Stimulated activated CD4-positive, alpha-beta T cell treated with anti-CD3 and anti-CD28 coated beads, Interleukin-1b, Interleukin-23, amount 100 ng/mL, for 48 hours (primary cell): Measurements from ENCODE around the gene PCARE.

Experiments
- DNase-seq: peaks from one replicate; pipeline ENCODE4 v3.0.0-alpha.2; 2020

The PCARE gene

DNA sequence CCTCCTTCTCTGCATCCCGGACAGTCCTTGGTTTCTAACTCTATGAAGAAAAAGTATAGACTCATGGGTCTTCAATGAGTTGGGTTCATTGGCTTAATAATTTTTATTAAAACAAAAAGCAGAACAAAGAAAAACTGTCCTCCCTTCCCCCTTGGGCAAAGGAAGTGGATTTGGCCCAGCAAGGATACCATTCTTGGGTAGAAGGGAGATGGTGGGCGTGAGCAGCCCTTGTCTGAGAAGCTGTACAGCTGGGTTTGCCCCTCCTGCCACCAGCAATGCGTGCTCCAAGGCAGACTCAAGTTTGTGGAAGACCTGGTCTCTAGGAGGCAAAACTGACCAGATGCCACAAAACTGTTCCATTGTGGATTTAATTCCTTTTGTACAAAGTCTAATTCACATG, 12.7 kb downstream of the PCARE start:
- DNase-seq: no peak

DNA sequence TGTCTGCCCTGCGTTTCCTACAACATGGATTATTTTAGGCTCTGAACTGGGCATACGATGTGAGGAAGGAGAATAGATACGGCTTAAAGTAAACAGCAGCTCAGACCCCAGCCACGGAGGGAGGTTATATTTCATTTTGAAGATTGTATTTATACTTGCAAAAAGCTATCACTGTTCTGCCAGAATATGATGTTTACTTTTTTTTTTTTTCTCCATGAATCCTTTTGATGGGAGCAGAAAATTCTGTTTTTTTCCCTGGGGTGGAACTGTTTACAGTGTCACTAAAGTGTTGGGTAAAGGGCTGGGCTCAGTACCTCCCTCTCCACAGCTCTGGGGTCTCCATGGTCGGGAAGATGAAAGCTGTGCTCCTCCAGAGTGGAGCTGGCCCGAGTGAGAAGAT, 13.1 kb downstream of the PCARE start:
- no peak for DNase-seq

DNA sequence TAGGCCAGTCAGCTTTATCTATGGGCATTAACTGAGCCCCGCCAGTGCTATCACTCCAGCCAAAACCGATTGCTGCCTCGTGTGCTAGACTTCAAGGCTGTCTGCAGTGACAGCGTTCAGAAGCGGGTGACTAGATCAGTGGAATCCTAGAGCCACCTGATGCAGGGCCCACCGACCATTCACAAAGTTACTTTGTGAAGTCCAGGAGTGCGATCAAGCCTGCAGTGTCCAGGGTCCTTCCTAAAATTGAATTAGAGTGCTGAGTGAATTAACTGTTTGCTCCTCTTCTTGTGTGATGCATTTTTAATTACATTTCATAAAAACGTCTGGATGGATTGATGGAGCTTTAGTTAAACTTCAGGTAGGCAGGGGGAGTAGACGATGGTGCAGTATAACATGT, 13.9 kb downstream of the PCARE start:
- no peak for DNase-seq

DNA sequence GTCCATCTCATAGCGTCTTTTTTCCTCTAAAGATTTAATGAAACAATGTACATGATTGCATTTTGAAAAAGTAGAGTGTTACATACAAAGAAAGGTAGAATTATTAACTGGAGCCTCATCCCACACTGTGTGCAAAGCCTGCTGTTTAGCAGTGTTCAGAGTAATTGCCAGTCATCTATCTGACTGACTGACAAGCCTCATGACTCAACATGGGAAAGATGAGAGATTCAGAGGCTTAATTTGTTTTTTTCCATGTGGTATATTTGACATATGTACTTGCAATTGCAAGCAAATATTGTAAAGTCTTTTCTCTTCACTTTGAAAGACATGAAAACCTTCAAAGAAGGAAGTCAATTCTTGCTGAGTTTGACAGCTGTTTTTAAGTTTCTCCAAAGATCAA, 14.7 kb downstream of the PCARE start:
- no peak for DNase-seq

DNA sequence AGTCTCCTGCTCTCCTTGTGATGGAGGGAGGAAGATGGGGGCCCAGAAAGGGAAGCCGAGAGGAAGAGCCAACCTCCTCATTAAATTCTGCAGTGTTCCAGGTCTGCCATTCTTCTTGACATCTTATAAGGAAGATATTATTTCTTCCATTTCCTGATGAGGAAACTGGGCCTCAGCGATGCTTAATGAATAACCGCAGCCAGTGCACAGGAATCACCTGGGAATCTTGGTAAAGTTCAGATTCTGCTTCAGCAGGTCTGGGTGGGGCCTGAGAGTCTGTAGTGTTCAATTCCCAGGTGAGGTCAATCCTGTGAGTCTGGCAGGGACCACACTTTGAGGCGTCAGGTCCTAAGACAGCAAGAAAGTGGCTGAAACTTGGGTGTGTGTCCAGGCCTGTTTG, 17.3 kb downstream of the PCARE start:
- no peak for DNase-seq

DNA sequence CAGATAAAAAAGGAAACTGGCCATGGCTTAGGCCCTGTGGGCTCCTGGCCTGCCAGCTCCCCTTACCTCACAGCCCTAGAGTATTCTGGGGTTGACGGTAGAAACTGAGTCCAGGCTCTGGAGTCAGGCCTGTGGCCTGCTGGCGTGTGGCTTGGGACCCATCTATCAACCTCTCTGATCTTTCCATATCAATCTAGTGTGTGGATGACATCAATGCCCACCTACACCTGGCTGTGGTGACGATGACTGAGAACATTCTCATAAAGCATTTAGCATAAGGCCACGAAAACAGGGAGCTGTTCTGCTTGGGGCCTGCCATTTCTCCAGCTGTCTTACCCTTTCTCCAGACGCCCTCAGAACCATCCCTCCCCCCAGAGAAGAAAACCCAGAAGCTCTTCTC, 17.9 kb downstream of the PCARE start:
- peak; percentile 10 for DNase-seq

DNA sequence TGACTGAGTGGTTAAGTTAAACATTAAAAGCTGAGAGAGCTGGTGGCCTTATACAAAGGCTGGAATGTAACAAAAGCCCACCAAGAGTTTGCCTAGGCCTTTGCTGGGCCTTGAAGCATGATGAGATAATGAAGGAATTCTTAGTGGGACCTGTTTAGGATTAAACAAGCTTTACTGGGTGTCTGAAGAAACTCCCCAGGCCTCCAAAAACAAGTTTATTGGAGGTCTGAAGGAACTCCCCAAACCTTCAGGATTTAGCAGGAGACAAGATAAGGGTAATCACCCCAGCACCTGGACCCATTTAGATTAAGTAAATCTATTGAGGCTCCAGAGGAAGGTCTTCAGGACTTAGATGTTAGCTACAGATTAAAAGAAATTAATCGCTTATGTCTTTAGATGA, 18.7 kb downstream of the PCARE start:
- no peak for DNase-seq

DNA sequence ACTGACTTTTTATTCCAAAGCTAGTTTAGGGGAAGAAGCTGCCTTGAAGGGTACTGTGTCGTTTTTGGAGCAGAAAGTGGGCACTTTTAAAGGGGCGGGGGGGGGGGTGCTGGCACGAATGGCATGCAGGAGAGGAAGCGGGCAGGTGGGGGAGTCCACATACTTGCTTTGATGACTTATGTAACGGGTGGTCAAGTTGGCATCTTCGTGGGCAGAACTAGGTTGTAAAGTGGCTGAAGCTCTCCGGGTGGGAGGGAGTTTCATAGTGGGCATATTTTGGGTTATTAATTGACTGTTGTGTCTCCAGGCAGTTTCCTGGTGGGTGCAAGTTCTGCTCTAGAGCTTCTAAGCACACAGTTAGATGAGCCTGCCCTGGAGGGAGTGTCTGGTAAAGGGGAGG, 19.9 kb downstream of the PCARE start:
- no peak for DNase-seq

DNA sequence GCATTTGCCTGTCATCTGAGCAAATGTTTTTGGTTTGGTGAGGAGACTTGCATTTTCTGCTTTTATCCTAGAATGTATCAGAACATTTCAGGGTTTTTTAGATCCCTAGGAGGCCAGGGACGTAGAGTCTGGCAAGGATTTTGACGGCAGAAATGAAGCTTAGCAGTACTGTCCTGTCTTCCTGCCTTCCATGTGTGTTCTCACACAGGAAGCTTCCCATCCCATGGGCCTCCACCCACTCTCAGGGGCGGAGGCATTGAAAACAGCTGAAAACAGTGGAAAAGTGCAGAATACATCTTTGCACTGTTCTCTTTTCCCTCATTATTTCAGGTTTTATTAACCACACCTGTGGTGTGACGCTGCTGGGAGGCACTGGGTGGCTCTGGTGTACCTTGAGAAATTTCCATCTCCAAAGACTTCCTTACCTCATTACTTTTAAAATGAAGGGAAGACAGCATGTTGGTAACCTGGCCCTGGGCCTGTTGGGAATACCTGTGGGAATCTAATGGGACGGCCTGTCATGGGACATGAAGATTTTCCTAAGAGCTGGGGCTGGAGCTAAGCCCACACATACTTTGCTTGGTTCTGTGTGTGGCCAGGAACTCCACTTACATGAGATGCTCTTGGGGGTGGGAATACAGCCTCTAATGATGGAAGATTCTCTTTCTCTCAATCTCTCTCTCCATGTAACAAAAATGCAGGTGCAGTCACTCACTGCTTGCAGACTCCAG, 20.5 kb downstream of the PCARE start:
- DNase-seq: no peak

DNA sequence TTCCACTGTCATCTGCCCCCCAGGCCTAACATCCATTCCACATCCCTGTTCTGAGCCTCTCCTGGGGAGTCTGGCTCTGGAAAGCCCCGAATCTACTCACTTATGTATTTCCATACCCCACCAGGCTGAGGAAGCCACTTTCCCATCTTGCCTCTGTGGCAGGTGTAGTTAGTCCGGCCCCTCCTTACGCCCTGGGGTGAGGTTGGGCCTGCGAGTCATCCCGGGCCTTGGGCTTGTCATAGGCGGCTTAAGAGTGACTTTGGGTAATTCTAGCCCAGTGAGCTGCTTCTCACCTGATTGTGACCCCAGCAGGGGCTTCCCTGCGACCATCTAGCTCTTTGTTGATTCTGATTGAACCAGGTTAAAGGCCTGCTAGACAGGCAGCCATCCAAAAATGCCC, 21.1 kb downstream of the PCARE start:
- DNase-seq: no peak

DNA sequence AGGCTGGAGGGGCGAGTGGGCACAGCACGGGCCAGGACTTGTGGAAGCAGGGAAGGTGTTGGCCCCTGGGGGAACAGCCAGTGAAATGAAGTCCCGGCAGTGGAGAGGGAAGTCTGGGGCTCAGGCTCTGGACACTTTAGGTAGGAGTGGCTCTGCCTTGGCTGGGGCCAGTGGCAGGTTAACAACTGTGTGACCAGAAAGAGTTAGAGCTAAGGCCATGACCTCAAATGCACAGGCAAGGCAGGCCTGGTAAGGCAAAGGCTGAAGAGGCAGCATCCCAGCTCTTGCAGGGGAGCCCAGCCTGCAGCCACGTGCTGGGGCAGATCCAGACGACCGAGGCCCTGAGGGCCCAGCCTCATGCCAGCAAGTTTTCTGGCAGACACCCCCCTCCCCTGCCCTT, 21.5 kb downstream of the PCARE start:
- DNase-seq: no peak

DNA sequence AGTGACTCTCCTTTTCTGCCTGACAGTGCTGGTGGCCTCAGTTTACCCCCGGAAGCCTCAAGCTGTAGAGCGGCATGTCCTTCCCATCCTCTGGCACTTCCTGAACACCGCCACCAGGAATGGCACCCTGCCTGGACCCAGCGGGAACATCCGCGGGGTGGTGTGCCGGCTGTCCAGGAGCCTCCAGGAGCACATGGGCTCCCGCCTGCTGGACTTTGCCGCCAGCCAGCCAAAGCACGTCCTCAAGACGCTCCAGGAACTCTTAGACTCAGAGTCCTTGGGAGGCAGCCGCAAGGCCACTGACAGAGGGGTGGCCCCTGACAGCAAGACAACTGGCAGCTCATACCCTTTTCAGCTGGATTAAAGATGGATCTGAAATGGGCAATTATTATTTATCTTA, 22.6 kb downstream of the PCARE start:
- DNase-seq: no peak

DNA sequence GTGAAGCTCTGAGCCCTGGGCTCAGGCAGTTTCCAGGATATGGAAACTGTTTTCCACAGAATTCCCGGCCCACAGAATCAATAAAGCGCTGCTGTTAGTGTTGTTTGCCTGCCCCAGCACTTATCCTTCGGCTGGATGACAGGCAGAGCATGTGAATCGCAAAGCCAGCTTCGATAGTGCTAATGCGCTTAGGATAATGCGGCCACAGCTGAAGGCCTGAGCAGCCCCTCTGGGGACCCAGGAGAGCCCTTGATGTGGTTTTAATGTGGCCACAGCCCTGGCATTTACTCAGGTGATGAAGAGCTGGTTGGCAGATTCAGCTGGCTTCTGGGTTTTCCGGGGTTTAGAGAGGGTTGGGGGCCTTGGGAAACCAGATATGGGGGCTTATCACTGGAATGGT, 23.7 kb downstream of the PCARE start:
- DNase-seq: no peak

DNA sequence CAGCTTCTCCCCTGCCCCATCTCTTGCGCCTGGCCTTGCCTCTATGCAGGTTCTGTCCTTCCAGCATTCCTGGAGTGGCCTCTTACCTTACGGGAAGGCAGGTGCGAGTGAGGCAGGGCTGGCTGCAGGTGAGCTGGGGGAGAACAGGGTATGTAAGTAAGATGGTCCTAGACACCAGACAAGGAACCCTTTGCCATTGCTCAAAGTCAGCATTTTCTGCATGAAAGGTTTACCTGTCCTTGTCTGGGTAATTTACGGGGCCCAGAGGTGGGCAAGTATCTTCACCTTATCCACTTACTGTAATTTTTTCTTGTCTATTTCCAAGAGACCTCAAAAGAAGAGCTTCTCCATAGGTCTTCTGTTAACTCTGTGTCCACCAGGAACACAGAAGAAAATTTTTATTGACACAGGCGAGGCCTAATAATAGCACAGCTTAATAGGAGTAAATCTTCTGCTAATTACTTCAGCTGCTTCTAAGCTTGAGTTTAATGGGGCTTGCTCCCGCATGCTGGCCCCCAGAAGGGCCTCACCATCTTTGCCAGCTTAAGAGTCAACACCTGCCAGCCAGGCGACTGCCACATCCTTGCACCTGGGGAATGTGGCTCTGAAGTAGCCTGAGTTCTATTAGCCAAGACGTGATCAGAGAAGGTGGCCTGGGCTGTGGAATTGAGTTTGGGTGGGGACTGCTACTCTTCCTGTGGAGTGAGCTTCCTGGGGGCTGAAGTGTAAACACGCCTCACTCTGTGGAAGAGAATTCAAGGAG, 27.1 kb downstream of the PCARE start:
- DNase-seq: no peak

DNA sequence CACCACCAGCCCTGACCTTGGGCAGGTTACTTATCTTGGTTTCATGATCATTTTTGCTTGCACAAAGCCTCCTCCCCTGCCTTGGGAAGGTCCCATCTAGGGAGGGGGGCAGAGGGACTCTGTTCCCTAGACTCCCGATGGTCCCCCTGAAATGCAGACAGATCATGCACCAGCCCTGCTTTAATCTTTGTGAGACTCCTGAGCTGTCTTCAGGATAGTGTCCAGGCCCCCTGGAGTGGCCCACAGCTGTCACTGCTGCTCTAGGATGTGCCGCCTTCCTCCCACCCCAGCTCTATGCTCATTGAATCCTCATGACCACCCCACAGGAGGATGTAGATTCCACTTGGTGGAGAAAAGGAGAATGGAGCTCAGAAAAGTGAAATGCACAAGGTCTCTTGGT, 28.0 kb downstream of the PCARE start:
- no peak for DNase-seq

DNA sequence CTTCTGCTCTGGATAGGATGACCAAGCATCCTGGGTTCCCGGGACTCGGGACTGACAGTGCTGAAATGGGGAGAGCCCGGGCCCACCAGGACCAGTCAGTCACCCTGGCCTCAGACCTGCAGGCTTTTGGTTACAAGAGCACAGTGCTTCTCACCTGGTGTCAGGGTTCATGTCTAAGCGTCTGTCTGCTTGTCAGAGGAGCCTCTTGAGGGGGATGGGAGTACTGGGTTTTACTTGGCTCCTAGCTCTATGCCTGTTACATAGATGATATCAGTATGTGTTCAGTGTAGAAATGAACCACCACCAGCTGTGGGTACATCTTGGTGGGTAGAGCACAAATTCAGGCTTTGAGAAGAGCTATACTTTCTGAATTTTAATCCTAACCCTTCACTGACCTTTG, 29.9 kb downstream of the PCARE start:
- no peak for DNase-seq

DNA sequence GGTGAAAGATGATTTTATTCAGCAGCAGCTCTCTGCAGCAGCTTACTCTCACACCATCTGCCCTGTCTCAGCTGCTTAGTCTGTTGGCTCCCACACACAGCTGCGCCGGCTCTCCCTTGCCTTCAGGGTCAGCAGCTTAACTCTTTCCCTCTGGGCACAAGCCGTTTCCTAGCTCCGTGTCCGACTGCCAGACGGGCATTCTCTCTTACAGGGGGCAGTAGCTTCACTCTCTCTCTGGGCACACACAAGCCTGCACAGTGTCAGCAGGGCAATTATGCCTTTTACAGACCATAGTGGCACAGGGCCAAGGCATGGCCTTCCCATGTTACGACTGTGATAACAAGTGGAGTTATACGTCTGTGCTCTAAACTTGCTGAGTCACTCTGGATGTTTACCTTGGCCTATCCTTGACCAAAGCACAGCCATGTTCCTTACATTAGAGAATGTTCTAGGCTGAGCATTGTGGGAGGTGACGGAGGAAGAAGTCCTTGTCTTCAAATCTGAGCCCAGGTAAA, 31.7 kb downstream of the PCARE start:
- no peak for DNase-seq

DNA sequence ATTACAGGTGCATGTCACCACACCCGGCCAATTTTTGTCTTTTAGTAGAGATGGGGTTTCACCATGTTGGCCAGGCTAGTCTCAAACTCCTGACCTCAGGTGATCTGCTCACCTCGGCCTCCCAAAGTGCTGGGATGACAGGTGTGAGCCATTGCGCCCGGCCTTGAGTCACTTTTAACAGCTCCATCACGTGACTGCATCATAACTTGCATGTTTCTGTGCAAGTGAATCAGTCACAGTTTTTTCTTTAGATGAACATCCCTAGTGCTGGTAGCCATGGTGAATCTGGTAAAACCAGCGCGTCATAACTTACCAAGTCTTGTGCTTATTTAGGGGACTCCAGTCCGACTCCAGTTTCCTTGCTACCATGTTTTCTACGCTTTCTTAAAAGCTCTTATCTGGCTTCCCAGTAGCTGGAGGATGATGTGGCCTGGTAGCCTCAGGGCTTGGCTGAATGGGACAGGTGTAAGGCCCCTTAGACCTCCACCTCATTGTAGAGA, 33.1 kb downstream of the PCARE start:
- DNase-seq: no peak

DNA sequence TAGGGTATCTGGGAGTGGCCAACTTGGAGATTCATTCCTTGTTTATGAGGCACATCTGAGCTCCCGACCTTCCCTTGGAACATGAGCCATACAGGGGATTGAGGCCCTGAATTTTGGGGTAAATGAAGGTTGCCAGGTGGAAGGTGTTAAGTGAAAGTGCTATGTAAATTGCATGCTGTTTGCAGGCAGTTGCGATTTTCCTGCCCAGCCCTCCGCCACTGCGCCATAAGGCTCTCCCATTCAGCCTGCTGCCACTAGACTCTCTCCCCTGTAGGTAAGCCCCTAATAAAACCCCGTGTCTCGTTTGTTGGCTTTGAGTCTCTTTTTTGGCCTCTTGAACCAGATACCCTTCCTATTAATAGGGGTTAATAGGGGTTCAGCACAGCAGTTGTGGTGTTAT, 33.8 kb downstream of the PCARE start:
- no peak for DNase-seq

DNA sequence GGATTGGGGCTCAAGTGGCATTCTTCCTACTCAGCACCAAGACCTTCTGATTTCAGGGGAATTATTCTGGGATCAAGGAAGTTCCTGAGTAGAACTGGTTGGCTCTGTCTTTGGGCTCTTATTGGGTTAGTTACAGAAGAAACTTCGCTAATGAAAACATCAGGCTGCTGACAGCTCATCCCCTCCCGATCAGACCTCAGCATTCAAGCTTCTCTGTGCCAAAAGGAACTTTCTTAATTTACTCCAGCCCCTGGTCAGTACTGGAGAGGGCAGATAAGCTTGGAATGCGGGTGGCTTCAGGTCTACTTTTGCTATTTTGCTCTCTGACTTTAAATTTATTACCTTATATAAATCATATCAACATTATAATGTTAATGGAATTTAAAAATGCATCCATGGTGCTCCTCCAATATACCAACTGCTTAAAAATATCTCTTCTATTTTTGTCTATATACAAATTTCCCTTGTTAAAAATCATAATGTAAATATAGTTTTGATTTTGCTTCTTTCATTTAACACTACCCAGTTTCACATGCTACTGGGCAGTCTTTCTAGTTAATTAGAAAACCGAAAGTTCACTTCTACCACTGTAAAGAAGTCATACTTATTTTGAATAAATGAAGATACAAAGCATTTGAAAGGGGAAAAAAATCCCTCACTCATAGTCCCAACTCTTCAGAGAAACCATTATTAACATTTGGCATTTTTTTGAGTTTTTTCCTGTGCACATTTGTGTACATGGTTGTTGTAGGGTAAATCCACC, 34.4 kb downstream of the PCARE start:
- no peak for DNase-seq

DNA sequence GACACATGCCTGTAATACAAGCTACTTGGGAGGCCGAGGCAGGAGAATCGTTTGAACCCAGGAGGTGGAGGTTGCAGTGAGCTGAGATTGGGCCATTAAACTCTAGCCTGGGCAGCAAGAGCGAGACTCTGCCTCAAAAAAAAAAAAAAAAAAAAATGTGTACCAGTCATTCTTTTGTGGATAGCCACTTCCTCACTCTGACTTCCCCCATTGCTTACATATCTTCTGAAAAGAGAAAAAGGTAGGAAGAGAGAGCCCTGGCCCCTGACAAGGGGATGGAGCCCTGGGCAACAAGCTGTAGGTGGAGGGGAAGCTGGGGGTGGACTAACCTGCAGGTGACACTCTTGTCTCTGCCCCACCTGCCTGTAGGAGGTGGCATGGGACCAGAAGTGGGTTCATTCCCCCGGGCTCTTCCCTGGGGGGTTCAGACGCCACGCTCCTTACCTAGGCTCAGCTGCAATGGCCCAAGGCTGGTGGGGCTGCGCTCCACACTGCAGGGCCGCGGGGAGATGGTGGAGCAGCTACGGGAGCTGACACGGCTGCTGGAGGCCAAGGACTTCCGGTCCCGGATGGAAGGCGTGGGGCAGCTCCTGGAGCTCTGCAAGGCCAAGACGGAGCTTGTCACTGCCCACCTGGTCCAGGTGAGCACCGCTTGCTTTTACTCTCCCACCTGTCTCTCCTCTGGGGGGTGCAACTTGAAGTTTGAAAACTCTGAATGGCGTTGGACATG, 39.1 kb downstream of the PCARE start:
- no peak for DNase-seq

DNA sequence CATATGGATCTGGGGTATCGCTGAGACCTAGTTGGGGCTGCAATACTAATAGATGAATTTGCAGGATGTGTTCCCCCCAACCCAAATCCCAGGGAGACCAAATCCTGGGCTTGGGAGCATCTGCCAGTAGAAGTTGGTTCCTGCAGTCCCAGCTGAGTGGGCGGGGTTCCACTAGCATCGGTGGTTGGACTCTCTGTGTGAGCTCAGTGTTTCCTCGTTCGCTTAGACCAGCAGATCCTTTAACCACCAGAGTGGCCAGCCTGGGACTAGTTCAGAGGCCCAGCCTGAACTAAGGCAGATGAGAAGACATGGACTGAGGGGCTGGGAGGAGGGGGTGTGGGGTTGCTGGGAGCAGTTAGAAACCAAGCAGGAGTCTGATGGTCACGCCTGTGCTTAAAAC, 40.7 kb downstream of the PCARE start:
- DNase-seq: no peak

DNA sequence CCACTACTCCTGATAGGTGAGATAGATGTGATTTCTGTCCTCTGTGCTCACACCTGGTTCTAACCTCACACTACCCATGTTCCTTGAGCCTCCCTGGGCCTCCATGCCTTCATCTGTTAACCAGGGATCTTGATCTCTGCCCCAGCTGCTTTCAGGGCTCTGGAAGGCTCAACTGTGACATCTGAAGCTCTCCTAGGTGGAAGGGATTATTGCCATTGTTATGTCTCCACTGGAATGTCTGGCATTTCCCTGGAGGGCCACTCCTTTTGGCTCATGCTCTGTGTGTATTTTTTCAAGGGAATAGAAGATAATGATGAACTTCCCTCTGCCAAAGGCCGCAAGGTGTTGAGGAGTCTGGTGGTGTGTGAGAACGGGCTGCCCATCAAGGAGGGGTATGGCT, 41.2 kb downstream of the PCARE start:
- DNase-seq: no peak
